HepG2 (cell line): ENCODE measurements around the gene C14orf93. TPM values are rescaled to one million over a fixed set of nuclear protein-coding genes. Genes with fewer than 3 reads are reported as not detected.
A peak's percentile ranks its signal among the peaks of the same experiment; 100 is the strongest.

Experiments used
- CREM ChIP-seq, 2 experiments: sonication (generic) in 1 of 2; formaldehyde crosslinking in 1 of 2; IDR thresholded peaks; 2 replicates each; pipeline versions ENCODE4 v1.4.0 to v1.6.1; 2016 to 2020; ENCODE audit warnings: antibody characterized with exemption in 1 of 2, mild to moderate bottlenecking in 1 of 2, missing genetic modification reagents in 1 of 2
- ISX ChIP-seq: sonication (generic); formaldehyde crosslinking; conservative IDR thresholded peaks from 2 replicates; pipeline ENCODE4 v1.5.0; 2020; ENCODE audit warnings: missing genetic modification reagents
- PHF5A ChIP-seq: IDR thresholded peaks from one replicate; pipeline ENCODE4 v1.6.1; 2018; ENCODE audit warnings: low read depth, missing genetic modification reagents; ENCODE audit not compliant: unreplicated experiment
- SRSF4 ChIP-seq: fragments of 200-400 bp; formaldehyde crosslinking; IDR thresholded peaks from one replicate; pipeline ENCODE4 v1.6.1; 2018; ENCODE audit warnings: mild to moderate bottlenecking, low read depth, low read length, moderate library complexity; ENCODE audit not compliant: poor library complexity, severe bottlenecking
- TAF15 ChIP-seq: fragments of 200-400 bp; formaldehyde crosslinking; IDR thresholded peaks from one replicate; pipeline ENCODE4 v1.6.1; 2018; ENCODE audit warnings: mild to moderate bottlenecking, low read depth, low read length; ENCODE audit not compliant: poor library complexity, severe bottlenecking
- THYN1 ChIP-seq: sonication (generic); formaldehyde crosslinking; IDR thresholded peaks from 2 replicates; pipeline ENCODE4 v1.8.1; 2023; ENCODE audit warnings: low read depth, mild to moderate bottlenecking, moderate library complexity, missing genetic modification reagents, borderline replicate concordance
- TP53 ChIP-seq: sonication (generic); formaldehyde crosslinking; conservative IDR thresholded peaks from 2 replicates; pipeline ENCODE4 v1.4.0; 2020; ENCODE audit warnings: missing genetic modification reagents
- ZFP37 ChIP-seq: sonication (generic); formaldehyde crosslinking; IDR thresholded peaks from 2 replicates; pipeline ENCODE4 v1.4.0; 2020; ENCODE audit warnings: missing genetic modification reagents, borderline replicate concordance
- ZNF251 ChIP-seq: sonication (generic); formaldehyde crosslinking; IDR thresholded peaks from 2 replicates; pipeline ENCODE4 v1.9.0; 2021; ENCODE audit warnings: mild to moderate bottlenecking, missing genetic modification reagents
- ZNF333 ChIP-seq: sonication (generic); formaldehyde crosslinking; IDR thresholded peaks from 2 replicates; pipeline ENCODE4 v1.4.0; 2020; ENCODE audit warnings: mild to moderate bottlenecking, missing genetic modification reagents, borderline replicate concordance
- ZNF570 ChIP-seq: sonication (generic); formaldehyde crosslinking; IDR thresholded peaks from 2 replicates; pipeline ENCODE4 v1.4.0; 2020; ENCODE audit warnings: mild to moderate bottlenecking, missing genetic modification reagents, borderline replicate concordance
- ZNF768 ChIP-seq: sonication (generic); formaldehyde crosslinking; IDR thresholded peaks from 2 replicates; pipeline ENCODE4 v1.4.0; 2020; ENCODE audit warnings: missing genetic modification reagents
- ZNF777 ChIP-seq: sonication (generic); formaldehyde crosslinking; IDR thresholded peaks from 2 replicates; pipeline ENCODE4 v1.4.0; 2020; ENCODE audit warnings: missing genetic modification reagents
- polyA plus RNA-seq, 8 experiments: library from polyadenylated mRNA; depleted of rRNA in 3 of 8; stranded (reverse) in 7 of 8; unstranded in 1 of 8; fragments of >200 nt; fragmentation: Illumina TruSeq in 4 of 8; extraction: Trizol in 4 of 8; gene quantifications; 2 replicates each; pipeline versions ENCODE4 v1.2.1 to v1.2.3, GENCODE V29; 2011 to 2016; ENCODE audit warnings: low read depth in 4 of 8, missing spikeins in 1 of 8, mixed read lengths in 1 of 8; ENCODE audit not compliant: insufficient read depth in 1 of 8
- total RNA-seq, 5 experiments: library from RNA; depleted of rRNA; stranded (reverse); fragments of >200 nt; fragmentation: Illumina TruSeq; extraction: Trizol; gene quantifications; 2 replicates each; pipeline ENCODE4 v1.2.3, GENCODE V29; 2016; ENCODE audit warnings: low read depth in 1 of 5
- TF ChIP-seq, protein P1 (sequence below): sonication (generic); formaldehyde crosslinking; IDR thresholded peaks from 2 replicates; pipeline ENCODE4 v1.4.0; 2020; ENCODE audit warnings: missing genetic modification reagents
- TF ChIP-seq, protein P2 (sequence below): sonication (generic); formaldehyde crosslinking; IDR thresholded peaks from 2 replicates; pipeline ENCODE4 v1.5.1; 2020; ENCODE audit warnings: mild to moderate bottlenecking, missing genetic modification reagents
- TF ChIP-seq, protein P3 (sequence below), 2 experiments: sonication (generic) in 1 of 2; formaldehyde crosslinking in 1 of 2; IDR thresholded peaks; 2 replicates each; pipeline versions ENCODE4 v1.5.1 to v1.6.1; 2011 to 2020; ENCODE audit warnings: borderline replicate concordance in 1 of 2, low read depth in 1 of 2, low read length in 1 of 2, mild to moderate bottlenecking in 1 of 2, missing genetic modification reagents in 1 of 2, moderate library complexity in 1 of 2
- TF ChIP-seq, protein P4 (sequence below): sonication (generic); formaldehyde crosslinking; IDR thresholded peaks from 2 replicates; pipeline ENCODE4 v1.5.0; 2020; ENCODE audit warnings: mild to moderate bottlenecking, missing genetic modification reagents, borderline replicate concordance

The C14orf93 gene
- total and polyA plus RNA-seq, 2 of the 13 experiments (the other 11 are each of a cell fraction or from before 2014, with no cell fraction given): 11.4 to 22.5 TPM

DNA sequence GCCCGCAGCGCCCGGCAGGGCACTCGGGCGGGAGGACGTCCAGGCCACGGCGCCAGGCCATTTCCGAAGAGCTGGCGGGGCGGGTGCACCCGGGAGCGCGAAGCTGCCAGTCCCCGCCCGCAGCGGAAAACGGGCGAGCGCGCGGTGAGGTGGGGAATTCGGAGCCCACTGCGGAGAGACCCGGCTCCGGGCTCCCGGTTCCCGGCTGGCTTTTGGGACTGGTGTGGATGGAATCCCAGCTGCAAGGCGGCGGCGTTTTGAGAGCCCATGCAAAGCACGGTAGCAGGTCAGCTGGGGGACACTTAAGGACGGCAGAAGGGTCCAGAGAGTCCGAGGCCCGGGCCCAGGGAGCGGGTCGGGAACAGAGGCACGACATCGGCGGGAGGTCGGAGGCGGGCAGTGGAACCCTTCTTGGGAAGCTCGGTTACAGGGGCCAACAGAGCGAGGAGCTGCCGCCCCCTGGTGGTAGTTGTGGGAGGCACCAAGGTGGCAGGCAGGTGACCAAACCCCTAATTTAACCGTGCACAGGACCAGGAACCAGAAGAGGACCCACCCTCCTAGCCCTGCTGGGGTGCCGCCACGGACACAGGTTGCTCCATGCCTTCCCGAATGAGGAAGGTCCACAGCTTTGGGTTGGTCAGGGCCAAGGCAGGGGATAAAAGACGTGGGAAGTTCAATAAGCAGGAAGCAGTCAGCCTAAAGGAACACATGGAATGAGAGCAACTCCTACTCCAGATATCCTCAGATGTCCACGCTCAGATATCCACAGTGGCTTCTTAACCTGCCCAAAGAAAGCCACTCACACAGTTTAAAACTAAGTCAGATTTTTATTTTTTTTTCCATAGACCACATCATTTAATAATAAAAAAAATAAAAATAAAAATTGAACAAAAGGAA lies 48.1 kb upstream of the C14orf93 start (continued):
- TF ChIP-seq SRSF4: peak; percentile 45
- TF ChIP-seq, protein P1, sequence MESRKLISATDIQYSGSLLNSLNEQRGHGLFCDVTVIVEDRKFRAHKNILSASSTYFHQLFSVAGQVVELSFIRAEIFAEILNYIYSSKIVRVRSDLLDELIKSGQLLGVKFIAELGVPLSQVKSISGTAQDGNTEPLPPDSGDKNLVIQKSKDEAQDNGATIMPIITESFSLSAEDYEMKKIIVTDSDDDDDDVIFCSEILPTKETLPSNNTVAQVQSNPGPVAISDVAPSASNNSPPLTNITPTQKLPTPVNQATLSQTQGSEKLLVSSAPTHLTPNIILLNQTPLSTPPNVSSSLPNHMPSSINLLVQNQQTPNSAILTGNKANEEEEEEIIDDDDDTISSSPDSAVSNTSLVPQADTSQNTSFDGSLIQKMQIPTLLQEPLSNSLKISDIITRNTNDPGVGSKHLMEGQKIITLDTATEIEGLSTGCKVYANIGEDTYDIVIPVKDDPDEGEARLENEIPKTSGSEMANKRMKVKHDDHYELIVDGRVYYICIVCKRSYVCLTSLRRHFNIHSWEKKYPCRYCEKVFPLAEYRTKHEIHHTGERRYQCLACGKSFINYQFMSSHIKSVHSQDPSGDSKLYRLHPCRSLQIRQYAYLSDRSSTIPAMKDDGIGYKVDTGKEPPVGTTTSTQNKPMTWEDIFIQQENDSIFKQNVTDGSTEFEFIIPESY (CRISPR knock-in tag): peak; percentile 76
- peak; percentile 90; the same call in 1 of the 2 replicates for TF ChIP-seq ZNF777
- no peak for TF ChIP-seq CREM (IDR thresholded peaks at IDR 0.05)
- TF ChIP-seq CREM (CRISPR knock-in tag; IDR thresholded peaks at IDR 0.05): no peak
- TF ChIP-seq, protein P2, sequence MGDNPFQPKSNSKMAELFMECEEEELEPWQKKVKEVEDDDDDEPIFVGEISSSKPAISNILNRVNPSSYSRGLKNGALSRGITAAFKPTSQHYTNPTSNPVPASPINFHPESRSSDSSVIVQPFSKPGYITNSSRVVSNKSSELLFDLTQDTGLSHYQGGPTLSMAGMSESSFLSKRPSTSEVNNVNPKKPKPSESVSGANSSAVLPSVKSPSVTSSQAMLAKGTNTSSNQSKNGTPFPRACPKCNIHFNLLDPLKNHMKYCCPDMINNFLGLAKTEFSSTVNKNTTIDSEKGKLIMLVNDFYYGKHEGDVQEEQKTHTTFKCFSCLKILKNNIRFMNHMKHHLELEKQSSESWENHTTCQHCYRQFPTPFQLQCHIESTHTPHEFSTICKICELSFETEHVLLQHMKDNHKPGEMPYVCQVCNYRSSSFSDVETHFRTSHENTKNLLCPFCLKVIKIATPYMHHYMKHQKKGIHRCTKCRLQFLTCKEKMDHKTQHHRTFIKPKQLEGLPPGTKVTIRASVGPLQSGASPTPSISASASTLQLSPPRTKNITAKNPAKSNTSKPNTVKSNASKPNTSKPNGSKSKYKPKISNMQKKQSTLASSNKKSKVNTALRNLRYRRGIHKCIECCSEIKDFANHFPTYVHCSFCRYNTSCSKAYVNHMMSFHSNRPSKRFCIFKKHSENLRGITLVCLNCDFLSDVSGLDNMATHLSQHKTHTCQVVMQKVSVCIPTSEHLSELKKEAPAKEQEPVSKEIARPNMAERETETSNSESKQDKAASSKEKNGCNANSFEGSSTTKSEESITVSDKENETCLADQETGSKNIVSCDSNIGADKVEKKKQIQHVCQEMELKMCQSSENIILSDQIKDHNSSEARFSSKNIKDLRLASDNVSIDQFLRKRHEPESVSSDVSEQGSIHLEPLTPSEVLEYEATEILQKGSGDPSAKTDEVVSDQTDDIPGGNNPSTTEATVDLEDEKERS (CRISPR knock-in tag): peak; percentile 66
- TF ChIP-seq ZNF570 (CRISPR knock-in tag): 0 out of 2 replicates have a peak, but pooled peaks have one; percentile 57
- peak; percentile 93; the same call in 1 of the 2 replicates for TF ChIP-seq ZNF333 (CRISPR knock-in tag)
- peak; percentile 82; the same call in 1 of the 2 replicates for TF ChIP-seq ZNF768
- TF ChIP-seq TP53 (CRISPR knock-in tag): no peak
- no peak for TF ChIP-seq PHF5A (CRISPR knock-in tag)
- TF ChIP-seq ISX (CRISPR knock-in tag): no peak
- TF ChIP-seq ZFP37 (CRISPR knock-in tag): peak; percentile 93
- TF ChIP-seq, protein P3, sequence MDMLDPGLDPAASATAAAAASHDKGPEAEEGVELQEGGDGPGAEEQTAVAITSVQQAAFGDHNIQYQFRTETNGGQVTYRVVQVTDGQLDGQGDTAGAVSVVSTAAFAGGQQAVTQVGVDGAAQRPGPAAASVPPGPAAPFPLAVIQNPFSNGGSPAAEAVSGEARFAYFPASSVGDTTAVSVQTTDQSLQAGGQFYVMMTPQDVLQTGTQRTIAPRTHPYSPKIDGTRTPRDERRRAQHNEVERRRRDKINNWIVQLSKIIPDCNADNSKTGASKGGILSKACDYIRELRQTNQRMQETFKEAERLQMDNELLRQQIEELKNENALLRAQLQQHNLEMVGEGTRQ (IDR thresholded peaks at IDR 0.05; ENCODE audit: low read depth, low read length): no peak
- TF ChIP-seq, protein P3 (CRISPR knock-in tag; IDR thresholded peaks at IDR 0.05; ENCODE audit: borderline replicate concordance): 0 out of 2 replicates have a peak, but pooled peaks have one; percentile 28
- TF ChIP-seq, protein P4, sequence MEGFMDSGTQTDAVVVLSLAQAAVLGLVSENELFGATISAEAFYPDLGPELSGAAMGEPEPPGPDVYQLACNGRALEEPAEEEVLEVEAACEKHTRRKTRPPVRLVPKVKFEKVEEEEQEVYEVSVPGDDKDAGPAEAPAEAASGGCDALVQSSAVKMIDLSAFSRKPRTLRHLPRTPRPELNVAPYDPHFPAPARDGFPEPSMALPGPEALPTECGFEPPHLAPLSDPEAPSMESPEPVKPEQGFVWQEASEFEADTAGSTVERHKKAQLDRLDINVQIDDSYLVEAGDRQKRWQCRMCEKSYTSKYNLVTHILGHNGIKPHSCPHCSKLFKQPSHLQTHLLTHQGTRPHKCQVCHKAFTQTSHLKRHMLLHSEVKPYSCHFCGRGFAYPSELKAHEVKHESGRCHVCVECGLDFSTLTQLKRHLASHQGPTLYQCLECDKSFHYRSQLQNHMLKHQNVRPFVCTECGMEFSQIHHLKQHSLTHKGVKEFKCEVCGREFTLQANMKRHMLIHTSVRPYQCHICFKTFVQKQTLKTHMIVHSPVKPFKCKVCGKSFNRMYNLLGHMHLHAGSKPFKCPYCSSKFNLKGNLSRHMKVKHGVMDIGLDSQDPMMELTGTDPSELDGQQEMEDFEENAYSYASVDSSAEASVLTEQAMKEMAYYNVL (CRISPR knock-in tag): peak; percentile 90; the same call in 1 of the 2 replicates
- TF ChIP-seq ZNF251: peak; percentile 49; the same call in 1 of the 2 replicates
- no peak for TF ChIP-seq THYN1 (CRISPR knock-in tag)
- TF ChIP-seq TAF15: peak; percentile 99
